ENCODE results near the gene CRYGS. TPM values are rescaled to one million over a fixed set of nuclear protein-coding genes. Genes with fewer than 3 reads are reported as not detected.

Gene CRYGS
- total and polyA plus RNA-seq, 9 of the 15 experiments (the other 6 are each of a cell fraction or from before 2014, with no cell fraction given), result 1.5 to 3.8 (median 2.0) TPM

GRCh38 chr3:186570941-186571643, 26.9 kb upstream of the CRYGS start:
- H3K4me2 ChIP-seq (ENCODE audit: insufficient read depth, low read length), result peak overlapping the region; percentile 100
- H3K4me3 ChIP-seq, result peak overlapping the region; percentile 96
- in situ Hi-C loops (cut with MboI) (no loop called here), intact Hi-C loops (cut with micrococcal nuclease) (loop anchor here (1.0 kb wide), 1 partner anchor 462 kb away; the partner anchor contains the start of gene ETV5)
- no peaks in the 10 kb centered on the region for H3K9me3 ChIP-seq (replicated peaks; ENCODE audit: control insufficient read depth, insufficient read depth, low read depth, low read length)
- no peak for TF ChIP-seq ZNF511 (CRISPR knock-in tag; IDR thresholded peaks at IDR 0.05)
- peak; percentile 8; the same call in 1 of the 2 replicates for TF ChIP-seq ZFX (CRISPR knock-in tag; IDR thresholded peaks at IDR 0.05)
- TF ChIP-seq CBX2 (IDR thresholded peaks at IDR 0.05; ENCODE audit: insufficient read depth, low read length, poor library complexity, severe bottlenecking), result no peak
- 0 out of 2 replicates have a peak, but pooled peaks have one; percentile 12 for TF ChIP-seq NFIC (IDR thresholded peaks at IDR 0.05)
- TF ChIP-seq E2F4 (CRISPR knock-in tag; IDR thresholded peaks at IDR 0.05; ENCODE audit: low read depth), result peak; percentile 51; the same call in 1 of the 2 replicates
- TF ChIP-seq MLLT1 (IDR thresholded peaks at IDR 0.05), result peak in 1 of 2 experiments; percentile 53; a peak in 1 of 4 replicates
- TF ChIP-seq IRF2 (CRISPR knock-in tag; IDR thresholded peaks at IDR 0.05), result no peak
- TF ChIP-seq POU5F1 (IDR thresholded peaks at IDR 0.05; ENCODE audit: borderline replicate concordance, low read depth, low read length, partially characterized antibody), result no peak
- TF ChIP-seq THRB (CRISPR knock-in tag; conservative IDR thresholded peaks at IDR 0.05), result 0 out of 2 replicates have a peak, but pooled peaks have one; percentile 14
- TF ChIP-seq FOXP1 (CRISPR knock-in tag; IDR thresholded peaks at IDR 0.05), result peak; percentile 9; the same call in 1 of the 2 replicates
- TF ChIP-seq CHAMP1 (IDR thresholded peaks at IDR 0.05), result no peak
- TF ChIP-seq NR1H2 (CRISPR knock-in tag; IDR thresholded peaks at IDR 0.05), result 0 out of 2 replicates have a peak, but pooled peaks have one; percentile 68
- TF ChIP-seq OTX1 (CRISPR knock-in tag; IDR thresholded peaks at IDR 0.05), result 0 out of 2 replicates have a peak, but pooled peaks have one; percentile 73
- ATAC-seq (no peak), DNase-seq (ENCODE audit: extremely low read depth in 1 of 4, low spot score in 3 of 4) (no peak), FAIRE-seq (no peak)
- no peaks in the 10 kb centered on the region for H4K20me1 ChIP-seq (replicated peaks; ENCODE audit: control insufficient read depth, insufficient read depth, low read length)
- no peaks in the 10 kb centered on the region for H3K9me1 ChIP-seq (ENCODE audit: control insufficient read depth, insufficient read depth, low read length)
- H3K4me1 ChIP-seq (replicated peaks in 1 of 2; ENCODE audit: control insufficient read depth in 2 of 2, insufficient read depth in 2 of 2, low read length in 2 of 2), result peaks cover 2 to 11% of the 10 kb centered on the region in 2 experiments; a peak in 4 of 5 replicates
- peak overlapping the region; percentile 95 for H3K27ac ChIP-seq (ENCODE audit: extremely low read depth, low read depth, low read length)
- no peaks in the 10 kb centered on the region for H3K27me3 ChIP-seq (ENCODE audit: control insufficient read depth in 2 of 2, insufficient read depth in 2 of 2, low read length in 2 of 2)
- TSS peak; percentile 41 for BruUV-seq (replicated peaks)
- H2AFZ ChIP-seq (ENCODE audit: low read depth, low read length), result peak overlapping the region; percentile 89; the same call in 1 of the 2 replicates
- peaks cover 59% of the 10 kb centered on the region for H3K79me2 ChIP-seq (ENCODE audit: control insufficient read depth, insufficient read depth, low read length)
- H3K36me3 ChIP-seq (ENCODE audit: control insufficient read depth, insufficient read depth, low read length), result peaks cover 42% of the 10 kb centered on the region
- 2% methylated on average over 16 of the region's 21 CpGs for WGBS (ENCODE audit: insufficient coverage, low coverage, missing lambda C conversion rate)
- peak overlapping the region; percentile 95 for H3K9ac ChIP-seq (ENCODE audit: insufficient read depth in 1 of 2, low read depth in 2 of 2, low read length in 2 of 2)
- ChIA-PET POLR2A (interaction anchor here (0.5 to 5.7 kb wide), 6 partner anchors 13 to 213 kb away, joined by 3 to 64 read pairs (median 8); partner anchors contain the start of gene EIF4A2), CTCF (ENCODE audit: low intra/inter-chr PET ratio) (no interaction called here)
